Measurements from ENCODE around the gene USP38. TPM values are rescaled to one million over a fixed set of nuclear protein-coding genes. Genes with fewer than 3 reads are reported as not detected.
"Not testable (repeated sequence)": the region's sequence is repeated elsewhere in the genome, so short reads cannot be mapped to it uniquely, and the experiment has no call there.

Gene USP38
- total RNA-seq (2014; rRNA removed; shearing (Covaris generic)) = 10.7 and 12.6 TPM in 2 replicates
- polyA plus RNA-seq (2014; cell fraction: nucleus; rRNA removed) = 3.9 and 5.4 TPM in 2 replicates

- peak; percentile 89 for DNase-seq (ENCODE audit: extremely low read depth, low read depth)
These were observed at the start of gene USP38 for GRCh38 chr4:143184503-143185252. TSS of gene USP38 (plus strand) at chr4:143184917. CDS start at chr4:143185451, 534 bp downstream.

- no peak for DNase-seq (ENCODE audit: extremely low read depth, low read depth)
These were observed 49.4 kb upstream of the USP38 start for GRCh38 chr4:143135358-143135757.

- DNase-seq (ENCODE audit: extremely low read depth, low read depth) = no peak
These were observed 44.0 kb upstream of the USP38 start for GRCh38 chr4:143140696-143141095.

DNA sequence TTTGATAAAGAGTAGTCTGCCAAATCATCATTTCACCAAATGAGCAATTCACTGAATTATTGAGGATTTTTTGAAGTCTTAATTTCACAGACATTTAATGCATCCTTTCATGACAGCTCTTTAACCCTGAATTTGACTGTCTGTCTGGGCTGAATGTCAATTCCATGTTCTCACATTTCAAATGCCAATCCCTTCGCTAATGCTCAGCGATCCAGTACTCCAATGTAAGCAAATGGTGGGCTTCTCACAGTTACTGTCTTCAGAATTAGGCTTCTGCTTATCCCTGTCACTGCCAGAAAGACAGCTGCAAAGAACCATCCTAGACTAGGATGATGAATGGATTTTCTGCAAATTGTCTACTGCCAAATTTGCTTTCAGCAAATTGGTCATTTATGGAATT lies 36.2 kb upstream of the USP38 start:
- no peak for DNase-seq (ENCODE audit: extremely low read depth, low read depth)

DNA sequence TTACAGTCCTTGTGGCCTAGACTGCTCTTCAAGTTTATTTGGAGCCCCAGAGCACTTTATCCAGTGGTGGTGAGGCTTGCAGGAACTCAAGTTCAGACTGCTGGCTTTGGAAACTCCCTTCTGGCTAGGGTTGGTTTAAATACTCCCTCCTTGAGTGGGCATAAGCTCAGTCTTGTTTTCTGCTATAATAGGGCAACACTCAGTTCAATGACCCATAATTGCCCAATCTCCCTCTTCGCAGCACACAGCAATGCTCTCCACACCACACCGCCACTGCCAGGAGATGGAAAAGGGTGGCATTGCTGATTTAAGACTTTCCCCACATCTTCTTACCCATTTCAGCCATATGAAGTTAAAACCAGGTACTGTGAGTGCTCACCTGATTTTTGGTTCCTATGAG lies 27.9 kb upstream of the USP38 start:
- DNase-seq (ENCODE audit: extremely low read depth, low read depth) = no peak

DNA sequence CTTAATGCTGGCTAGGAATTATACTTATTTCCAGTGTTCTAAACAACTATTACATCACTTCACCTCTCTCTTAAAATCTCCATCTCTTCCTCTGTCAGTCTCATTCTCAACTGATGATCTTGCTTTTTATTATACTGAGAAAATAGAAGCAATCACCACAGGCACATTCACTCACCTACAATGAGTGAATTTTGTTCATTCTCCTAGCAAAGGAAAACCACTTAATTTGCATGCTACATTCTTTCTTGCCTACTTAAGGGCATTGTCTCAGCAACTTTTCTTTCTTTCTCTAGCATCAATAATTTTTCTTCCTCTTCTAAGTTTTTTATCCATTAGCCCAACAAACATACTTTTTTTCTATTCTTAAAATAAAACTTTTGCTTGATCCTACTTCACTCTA lies 21.1 kb upstream of the USP38 start:
- no peak for DNase-seq (ENCODE audit: extremely low read depth, low read depth)

DNA sequence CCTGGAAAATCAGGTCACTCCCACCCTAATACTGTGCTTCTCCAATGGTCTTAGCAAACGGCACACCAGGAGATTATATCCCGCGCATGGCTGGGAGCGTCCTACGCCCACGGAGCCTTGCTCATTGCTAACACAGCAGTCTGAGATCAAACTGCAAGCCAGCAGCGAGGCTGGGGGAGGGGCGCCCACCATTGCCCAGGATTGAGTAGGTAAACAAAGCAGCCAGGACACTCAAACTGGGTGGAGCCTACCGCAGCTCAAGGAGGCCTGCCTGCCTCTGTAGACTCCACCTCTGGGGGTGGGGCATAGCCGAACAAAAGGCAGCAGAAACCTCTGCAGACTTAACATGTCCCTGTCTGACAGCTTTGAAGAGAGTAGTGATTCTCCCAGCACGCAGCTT lies 18.0 kb upstream of the USP38 start:
- DNase-seq (ENCODE audit: extremely low read depth, low read depth) = not testable (repeated sequence)

DNA sequence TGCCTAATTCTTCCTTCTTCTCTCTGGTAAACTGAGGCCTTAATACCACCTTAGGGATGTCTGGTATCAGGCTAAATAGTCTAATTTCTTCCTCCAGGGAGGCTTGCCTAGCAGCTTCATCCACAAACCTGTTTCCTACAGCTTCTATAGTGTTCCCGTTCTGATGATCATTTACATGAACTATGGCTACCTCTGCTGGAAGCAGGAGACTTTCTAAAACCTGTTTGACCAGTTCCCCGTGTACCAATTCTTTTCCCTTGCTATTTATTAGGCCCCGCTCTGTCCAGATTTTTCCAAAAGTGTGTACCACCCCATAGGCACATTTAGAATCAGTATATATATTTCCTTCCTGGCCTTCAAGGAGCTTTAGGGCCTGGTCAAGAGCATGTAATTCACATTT lies 5.8 kb upstream of the USP38 start:
- no peak for DNase-seq (ENCODE audit: extremely low read depth, low read depth)

DNA sequence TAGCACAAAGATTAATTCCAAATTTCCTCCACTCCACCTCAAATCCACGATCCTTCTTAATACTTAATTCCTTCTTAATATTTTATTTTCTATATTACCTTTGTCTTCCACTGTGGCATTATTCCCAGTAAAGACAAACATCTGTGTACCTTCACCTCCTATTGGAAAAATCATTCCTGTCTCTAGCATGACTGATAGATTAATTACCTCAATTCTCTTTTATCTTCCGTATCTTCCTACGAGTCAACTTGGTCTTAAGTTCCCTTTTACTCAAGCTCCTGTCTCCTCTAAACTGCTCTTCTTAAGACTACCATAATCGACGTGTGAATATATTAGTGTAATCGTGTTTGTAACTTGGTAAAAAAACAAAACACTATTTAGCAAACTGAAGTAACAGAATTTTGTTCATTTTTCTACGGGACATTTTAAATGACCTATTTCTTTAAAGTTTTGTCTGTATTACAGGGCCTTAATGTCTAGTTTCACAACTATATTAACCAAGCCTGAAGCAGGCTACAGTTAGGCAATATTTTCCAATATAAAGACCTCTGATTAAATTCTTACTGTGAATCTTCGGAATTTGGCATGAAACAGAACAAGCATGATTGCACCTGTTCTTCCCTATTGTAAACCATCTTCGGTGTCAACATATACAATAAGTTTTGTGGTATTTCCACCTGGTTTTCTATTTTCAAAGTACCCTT lies 1.1 kb upstream of the USP38 start:
- no peak for DNase-seq (ENCODE audit: extremely low read depth, low read depth)

DNA sequence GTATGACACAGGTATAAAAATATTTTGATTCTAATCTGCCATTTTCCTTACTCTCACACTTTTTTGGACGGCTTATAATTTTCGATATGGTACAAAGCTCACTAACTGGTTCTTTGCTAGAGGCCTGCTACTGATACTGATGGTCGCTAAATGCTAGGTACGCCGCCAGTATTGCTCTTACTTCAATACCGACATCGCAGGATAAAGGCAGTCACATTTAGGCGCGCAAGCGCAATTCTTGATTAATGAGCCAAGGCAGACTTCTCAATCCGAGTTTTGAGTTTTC lies 557 bp upstream of the USP38 start:
- no peak for DNase-seq (ENCODE audit: extremely low read depth, low read depth)

GRCh38 chr4:143185253-143186107 lies 763 bp downstream of the USP38 start:
- DNase-seq (ENCODE audit: extremely low read depth, low read depth) = no peak

DNA sequence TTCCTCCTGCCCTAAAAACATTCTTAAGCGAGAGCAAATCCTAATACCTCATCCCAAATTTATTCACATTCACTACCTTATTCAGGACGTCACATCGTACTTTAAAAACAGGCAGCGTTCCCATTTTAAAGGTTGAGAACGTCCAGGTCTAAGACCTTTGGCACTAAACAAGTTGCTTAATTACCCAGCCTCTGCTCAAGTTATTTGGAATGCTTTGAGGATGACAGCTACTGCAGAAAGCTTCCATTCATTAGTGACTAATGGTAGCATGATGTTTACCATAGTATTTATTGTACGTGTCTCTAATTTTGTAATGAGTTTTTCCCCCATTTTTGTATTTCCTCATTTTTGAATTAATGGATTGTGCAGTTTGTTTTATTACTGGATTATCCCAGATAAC lies 1.5 kb downstream of the USP38 start:
- no peak for DNase-seq (ENCODE audit: extremely low read depth, low read depth)

DNA sequence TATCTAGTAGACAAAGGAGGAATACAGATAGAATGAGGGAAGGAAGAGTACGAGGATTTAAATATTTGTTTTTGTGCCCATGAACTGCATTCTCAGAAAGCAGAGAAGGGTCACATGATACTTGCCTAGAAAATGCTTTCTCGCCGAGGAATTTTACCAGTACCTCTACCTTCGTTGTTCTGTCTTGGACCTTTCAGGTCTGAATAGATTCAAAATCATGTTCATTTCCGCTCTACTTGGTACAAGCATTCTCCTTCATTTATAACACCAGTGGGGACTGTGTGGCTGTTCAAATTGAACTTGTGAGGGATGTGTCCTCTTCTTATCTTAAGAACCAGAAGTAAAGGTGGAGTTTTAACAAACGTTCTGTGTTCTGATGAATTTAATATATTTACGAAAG lies 1.9 kb downstream of the USP38 start:
- no peak for DNase-seq (ENCODE audit: extremely low read depth, low read depth)

DNA sequence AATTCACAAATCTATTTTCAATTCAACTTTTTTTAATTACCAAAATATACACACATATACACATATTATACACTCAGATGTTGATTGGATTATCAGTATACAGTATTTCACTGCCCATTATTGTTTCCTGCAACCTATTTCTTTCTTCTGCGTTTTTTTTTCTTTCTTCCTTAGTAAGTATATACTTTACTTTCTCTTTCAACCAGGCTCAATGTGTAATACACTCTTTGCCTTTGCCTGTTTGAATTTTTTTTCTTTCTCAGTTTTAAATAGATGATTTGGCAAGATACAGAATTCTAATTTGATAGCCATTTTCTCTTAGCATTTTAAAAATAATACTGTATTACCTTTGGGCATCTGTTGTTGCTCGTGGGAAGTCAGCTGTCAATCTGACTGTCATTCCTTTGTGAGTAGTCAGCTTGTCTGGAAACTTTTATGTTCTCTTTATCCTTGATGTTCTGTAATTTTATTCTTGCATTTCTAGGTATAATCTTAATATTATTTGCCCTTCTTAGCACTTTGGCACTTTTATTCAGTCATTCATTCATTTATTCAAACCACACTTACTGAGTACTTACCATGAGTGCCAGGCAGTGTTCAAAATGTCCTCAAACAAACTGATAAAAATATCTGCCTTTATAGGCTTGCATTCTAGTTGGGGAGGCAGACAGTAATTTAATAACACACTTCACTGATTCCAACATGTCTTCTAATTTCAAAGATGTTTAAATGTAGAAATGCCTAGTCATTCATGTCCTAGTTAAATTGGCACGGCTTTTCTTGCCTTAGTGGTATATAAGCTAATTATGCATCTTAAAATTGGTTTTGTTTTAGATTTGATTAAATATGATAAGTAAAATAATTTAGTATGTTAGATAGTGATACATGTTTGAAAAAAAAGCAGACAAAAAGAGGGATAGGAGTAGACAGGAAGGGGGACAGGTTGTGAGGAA lies 3.7 kb downstream of the USP38 start:
- DNase-seq (ENCODE audit: extremely low read depth, low read depth) = no peak

GRCh38 chr4:143189528-143189927 lies 4.8 kb downstream of the USP38 start:
- no peak for DNase-seq (ENCODE audit: extremely low read depth, low read depth)

DNA sequence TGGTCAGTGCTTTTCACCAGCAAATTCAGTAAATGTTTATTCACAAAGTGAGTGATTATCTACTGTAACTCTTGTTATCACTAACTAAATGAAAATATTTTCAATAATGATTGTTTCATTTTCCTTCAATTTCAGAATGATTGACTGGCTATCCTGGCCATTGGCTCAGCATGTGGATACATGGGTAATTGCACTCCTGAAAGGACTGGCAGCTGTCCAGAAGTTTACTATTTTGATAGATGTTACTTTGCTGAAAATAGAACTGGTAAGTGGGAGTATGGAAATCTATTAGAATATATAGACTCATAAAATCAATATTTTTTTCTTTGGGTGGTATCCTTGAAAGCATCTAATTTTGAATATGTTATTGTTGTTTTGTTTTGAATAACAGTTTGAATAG lies 10.9 kb downstream of the USP38 start:
- DNase-seq (ENCODE audit: extremely low read depth, low read depth) = no peak

DNA sequence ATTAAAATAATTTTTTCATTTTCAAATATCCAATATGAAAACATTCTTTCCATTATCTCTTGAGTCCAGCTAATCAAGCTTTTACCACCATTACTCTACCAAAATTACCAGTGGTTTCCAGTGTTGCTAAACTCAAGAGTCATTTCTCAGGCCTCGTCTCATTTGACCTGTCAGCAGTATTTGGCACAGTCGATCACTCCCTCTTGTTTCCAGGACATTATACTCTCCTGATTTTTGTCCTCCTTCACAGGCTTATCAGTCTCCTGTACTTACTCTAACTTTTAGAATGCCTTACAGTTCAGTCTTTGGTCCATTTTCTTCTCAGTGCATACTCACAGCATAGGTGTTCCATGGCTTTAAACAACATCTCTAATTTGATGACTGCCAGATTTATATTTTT lies 11.6 kb downstream of the USP38 start:
- no peak for DNase-seq (ENCODE audit: extremely low read depth, low read depth)

- no peak for DNase-seq (ENCODE audit: extremely low read depth, low read depth)
These were observed 14.8 kb downstream of the USP38 start for GRCh38 chr4:143199503-143199902.

- no peak for DNase-seq (ENCODE audit: extremely low read depth, low read depth)
These were observed 18.1 kb downstream of the USP38 start for GRCh38 chr4:143202824-143203223.

GRCh38 chr4:143203577-143203976 lies 18.9 kb downstream of the USP38 start:
- DNase-seq (ENCODE audit: extremely low read depth, low read depth) = no peak
